GM21390 (cell line): ENCODE results near the gene SON.
"Not testable (repeated sequence)": the region's sequence is repeated elsewhere in the genome, so short reads cannot be mapped to it uniquely, and the experiment has no call there.

ENCODE experiments used
- ATAC-seq: cut with Tn5 transposase; IDR thresholded peaks from one replicate; pipeline ENCODE4 v1.9.1; 2021; ENCODE audit not compliant: unreplicated experiment

The SON gene

GRCh38 chr21:33566514-33566913, 23.7 kb downstream of the SON start:
- ATAC-seq = no peak

- no peak for ATAC-seq
These were observed 25.1 kb downstream of the SON start for GRCh38 chr21:33567914-33568313.

GRCh38 chr21:33568448-33568847, 25.6 kb downstream of the SON start:
- no peak for ATAC-seq

GRCh38 chr21:33569991-33570390, 27.2 kb downstream of the SON start:
- ATAC-seq = no peak

GRCh38 chr21:33572350-33572749, 29.5 kb downstream of the SON start:
- ATAC-seq = no peak

GRCh38 chr21:33576741-33577141, 33.9 kb downstream of the SON start:
- ATAC-seq = not testable (repeated sequence)

GRCh38 chr21:33578214-33578613, 35.4 kb downstream of the SON start:
- ATAC-seq = no peak

GRCh38 chr21:33578959-33579542, 36.2 kb downstream of the SON start:
- no peak for ATAC-seq

GRCh38 chr21:33584455-33584854, 41.6 kb downstream of the SON start:
- ATAC-seq = no peak

GRCh38 chr21:33586927-33587326, 44.1 kb downstream of the SON start:
- ATAC-seq = no peak

- ATAC-seq = peak; percentile 37
These were observed 45.1 kb downstream of the SON start for GRCh38 chr21:33587792-33588484.

- peak; percentile 92 for ATAC-seq
These were observed 45.9 kb downstream of the SON start, which contains the start of gene DONSON for GRCh38 chr21:33588485-33589335. Gene DONSON (minus strand): TSS chr21:33588684. CDS start chr21:33588641, 43 bp downstream.

- no peak for ATAC-seq
These were observed 55.2 kb downstream of the SON start for GRCh38 chr21:33598051-33598450.

- no peak for ATAC-seq
These were observed 65.7 kb downstream of the SON start for GRCh38 chr21:33608559-33608958.

GRCh38 chr21:33611006-33611744, 68.3 kb downstream of the SON start:
- no peak for ATAC-seq

GRCh38 chr21:33617565-33617964, 74.7 kb downstream of the SON start:
- ATAC-seq = not testable (repeated sequence)

- no peak for ATAC-seq
These were observed 75.6 kb downstream of the SON start for GRCh38 chr21:33618407-33618806.

GRCh38 chr21:33619726-33620125, 76.9 kb downstream of the SON start:
- no peak for ATAC-seq

- no peak for ATAC-seq
These were observed 79.4 kb downstream of the SON start for GRCh38 chr21:33622253-33622652.

- not testable (repeated sequence) for ATAC-seq
These were observed 83.3 kb downstream of the SON start for GRCh38 chr21:33626151-33626550.
